Esophagus muscularis mucosa (tissue), 4 donors: Measurements from ENCODE around the gene SOBP. TPM values are rescaled to one million over a fixed set of nuclear protein-coding genes. Genes with fewer than 3 reads are reported as not detected.

Experiments
- DNase-seq: peaks from one replicate; pipeline ENCODE4 v3.0.0-alpha.2; 2017; ENCODE audit errors: extremely low spot score
- H3K27ac ChIP-seq, 4 donors: fragments of 200-600 bp; sonication (generic); replicated peaks in 1 of 4; 1 replicate in 3 of 4; 2 replicates in 1 of 4; pipeline ENCODE4 v1.5.1; 2016 to 2019; ENCODE audit warnings: mild to moderate bottlenecking in 1 of 4
- H3K27me3 ChIP-seq, 4 donors: fragments of 200-600 bp; sonication (generic); one replicate each; pipeline versions ENCODE4 v1.5.1 to v1.6.0; 2016 to 2019
- H3K36me3 ChIP-seq, 4 donors: fragments of 200-600 bp; sonication (generic); one replicate each; pipeline ENCODE4 v1.5.1; 2016 to 2019
- H3K4me1 ChIP-seq, 4 donors: fragments of 200-600 bp; sonication (generic); one replicate each; pipeline ENCODE4 v1.5.1; 2016 to 2019
- H3K4me3 ChIP-seq, 4 donors: fragments of 200-600 bp; sonication (generic); 1 replicate in 2 of 4; 2 replicates in 2 of 4; pipeline ENCODE4 v1.5.1; 2016 to 2019; ENCODE audit warnings: mild to moderate bottlenecking in 4 of 4, moderate library complexity in 1 of 4
- H3K9me3 ChIP-seq, 4 donors: fragments of 200-600 bp; sonication (generic); 1 replicate in 3 of 4; 2 replicates in 1 of 4; pipeline ENCODE4 v1.5.1; 2016 to 2019
- CTCF ChIP-seq, 3 experiments: fragments of 200-600 bp in 2 of 3; fragments of 450-650 bp in 1 of 3; sonication (generic) in 2 of 3; IDR thresholded peaks; one replicate each; pipeline ENCODE4 v1.5.1; 2017 to 2019; ENCODE audit warnings: antibody characterized with exemption in 3 of 3, mild to moderate bottlenecking in 2 of 3, moderate library complexity in 1 of 3
- EP300 ChIP-seq: sonication (generic); formaldehyde crosslinking; IDR thresholded peaks from one replicate; pipeline ENCODE4 v1.6.1; 2017; ENCODE audit warnings: antibody characterized with exemption
- POLR2A ChIP-seq: fragments of 450-650 bp; IDR thresholded peaks from one replicate; pipeline ENCODE4 v1.6.1; 2017; ENCODE audit warnings: antibody characterized with exemption, moderate library complexity, mild to moderate bottlenecking, low read depth
- POLR2AphosphoS5 ChIP-seq, 2 donors: sonication (generic); formaldehyde crosslinking; IDR thresholded peaks; one replicate each; pipeline ENCODE4 v1.6.1; 2017; ENCODE audit warnings: antibody characterized with exemption in 2 of 2
- WGBS: methylation state at CpG from one replicate; pipeline ENCODE4 v1.1.5; 2018; 5-methylcytosine and 5-hydroxymethylcytosine counted together
- intact Hi-C: fragments of 100-400 bp; cut with DNase I; formaldehyde crosslinking; loops from one replicate; pipeline ENCODE4 v1.15.1; 2023
- total RNA-seq, 4 donors: library from RNA; depleted of rRNA; stranded (reverse); fragments of >200 nt; gene quantifications; one replicate each; pipeline versions ENCODE4 v1.1.0 to v1.2.1, GENCODE V29; 2016

SOBP gene
- total RNA-seq, 4 donors from 2014 or later: 18.6 to 44.1 (median 27.6) TPM

DNA sequence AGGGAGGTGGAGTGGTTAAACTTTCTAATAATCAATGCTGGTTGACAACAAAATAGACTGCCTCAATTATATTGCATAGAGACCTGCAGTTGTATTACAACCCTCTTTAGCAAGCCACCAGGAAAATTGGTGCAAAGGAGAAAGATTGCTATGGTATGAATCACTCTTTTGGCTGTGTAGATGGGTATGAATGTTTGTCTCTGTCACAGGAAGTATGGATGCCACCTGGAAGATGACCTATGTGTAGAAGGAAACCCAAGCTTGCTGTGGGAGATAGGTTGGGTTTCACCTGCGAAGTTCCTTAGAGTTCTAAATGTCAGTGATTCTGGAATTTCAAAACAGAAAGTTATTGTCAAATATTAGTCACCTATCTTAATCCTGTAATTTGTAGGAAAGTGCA is 134.6 kb downstream of the SOBP start:
- TF ChIP-seq CTCF (IDR thresholded peaks at IDR 0.05): no peak
- TF ChIP-seq POLR2A: no peak
- TF ChIP-seq POLR2AphosphoS5 (IDR thresholded peaks at IDR 0.05): no peak
- no peak for TF ChIP-seq EP300
- Histone ChIP-seq H3K27me3 (no peaks in the 10 kb centered on the region), H3K36me3 (no peaks in the 10 kb centered on the region), H3K9me3 (no peaks in the 10 kb centered on the region), H3K4me3 (no peak overlapping the region), H3K4me1 (peaks cover 0 to 29% (median 18%) of the 10 kb centered on the region in 4 donors), H3K27ac (no peak overlapping the region)
- 90% methylated on average over 1 of the region's 1 CpG for WGBS
- no peak for DNase-seq
- intact Hi-C loops: no loop called here

DNA sequence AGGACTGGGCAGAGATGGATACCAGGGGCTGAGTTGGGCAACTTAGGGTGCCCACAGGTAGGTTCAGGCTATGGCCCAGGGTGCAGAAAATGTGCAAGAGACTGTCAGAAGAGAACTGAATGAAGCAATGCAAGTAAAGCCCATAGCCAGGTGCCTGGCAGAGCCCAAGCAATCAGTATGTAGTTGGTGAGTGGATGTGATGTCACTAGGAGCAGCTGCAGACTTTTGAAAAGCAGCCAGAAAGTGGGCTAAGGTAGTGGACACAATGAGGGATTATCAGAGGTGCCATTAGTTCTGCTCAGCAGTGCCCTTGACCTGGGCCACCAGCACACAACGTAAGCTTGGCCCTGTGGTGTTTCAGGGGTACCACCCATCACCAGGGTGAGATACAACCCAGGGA is 135.3 kb downstream of the SOBP start:
- TF ChIP-seq POLR2AphosphoS5 (IDR thresholded peaks at IDR 0.05): no peak
- TF ChIP-seq CTCF (IDR thresholded peaks at IDR 0.05): no peak
- TF ChIP-seq POLR2A: no peak
- TF ChIP-seq EP300: no peak
- H3K27ac ChIP-seq: no peak overlapping the region
- intact Hi-C loops: no loop called here

GRCh38 chr6:107626645-107627044 is 136.7 kb downstream of the SOBP start:
- no peak for TF ChIP-seq CTCF (IDR thresholded peaks at IDR 0.05)
- no peak for TF ChIP-seq POLR2AphosphoS5 (IDR thresholded peaks at IDR 0.05)
- no peak for TF ChIP-seq POLR2A
- no peak for TF ChIP-seq EP300
- Histone ChIP-seq H3K4me3 (no peak overlapping the region), H3K27ac (no peak overlapping the region), H3K27me3 (no peaks in the 10 kb centered on the region), H3K4me1 (peaks cover 0 to 34% (median 23%) of the 10 kb centered on the region in 4 donors), H3K9me3 (no peaks in the 10 kb centered on the region), H3K36me3 (no peaks in the 10 kb centered on the region)
- 72% methylated on average over 5 of the region's 5 CpGs for WGBS
- no peak for DNase-seq
- intact Hi-C loops: no loop called here

More for the DNA sequence above, 135.3 kb downstream of the SOBP start:
- Histone ChIP-seq H3K4me1 (peaks cover 0 to 33% (median 25%) of the 10 kb centered on the region in 4 donors), H3K9me3 (no peaks in the 10 kb centered on the region), H3K4me3 (no peak overlapping the region), H3K27me3 (no peaks in the 10 kb centered on the region), H3K36me3 (no peaks in the 10 kb centered on the region)
- DNase-seq: no peak
- WGBS: 83% methylated on average over 1 of the region's 1 CpG

DNA sequence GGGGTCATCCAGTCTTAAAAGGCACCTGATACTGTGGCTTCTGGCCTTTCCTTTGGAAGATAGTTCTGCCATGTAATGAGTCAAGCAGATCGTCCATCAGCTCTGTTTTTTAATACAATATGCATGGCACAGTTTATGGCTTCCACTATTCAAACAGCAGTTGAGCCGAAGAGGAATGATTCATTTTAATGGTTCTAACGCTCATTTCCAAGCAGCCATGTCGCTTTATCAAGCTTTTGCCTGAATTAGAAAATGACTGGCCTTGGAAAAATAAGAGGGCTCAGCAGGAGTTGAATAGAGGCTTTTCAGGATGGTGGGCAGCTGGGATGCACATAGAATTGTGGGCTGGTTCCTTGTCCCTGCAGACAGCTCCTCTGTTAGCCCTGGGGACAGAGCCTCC is 138.1 kb downstream of the SOBP start:
- H3K4me3 ChIP-seq: no peak overlapping the region
- H3K36me3 ChIP-seq: no peaks in the 10 kb centered on the region
- no peaks in the 10 kb centered on the region for H3K27me3 ChIP-seq
- TF ChIP-seq POLR2A (no peak), EP300 (no peak), POLR2AphosphoS5 (IDR thresholded peaks at IDR 0.05) (no peak), CTCF (IDR thresholded peaks at IDR 0.05) (no peak)
- H3K4me1 ChIP-seq: peaks cover 0 to 34% (median 30%) of the 10 kb centered on the region in 4 donors
- no peaks in the 10 kb centered on the region for H3K9me3 ChIP-seq
- no peak overlapping the region for H3K27ac ChIP-seq
- intact Hi-C loops: no loop called here
- DNase-seq: no peak
- WGBS: 83% methylated on average over 4 of the region's 4 CpGs

GRCh38 chr6:107628878-107629277 is 139.0 kb downstream of the SOBP start:
- no peaks in the 10 kb centered on the region for H3K9me3 ChIP-seq
- 51% methylated on average over 3 of the region's 3 CpGs for WGBS
- H3K27ac ChIP-seq: peak overlapping the region in 2 of 4 donors; percentile 16 to 35
- peaks cover 0 to 4% (median 0%) of the 10 kb centered on the region in 4 donors for H3K27me3 ChIP-seq
- H3K36me3 ChIP-seq: peaks cover 0 to 5% (median 0%) of the 10 kb centered on the region in 4 donors
- no peak overlapping the region for H3K4me3 ChIP-seq
- DNase-seq: no peak
- TF ChIP-seq CTCF (IDR thresholded peaks at IDR 0.05) (no peak), POLR2AphosphoS5 (IDR thresholded peaks at IDR 0.05) (no peak), EP300 (no peak), POLR2A (no peak)
- intact Hi-C loops: no loop called here
- peaks cover 0 to 36% (median 31%) of the 10 kb centered on the region in 4 donors for H3K4me1 ChIP-seq
